NCI-H1417 (cell line): ENCODE data around the gene PCNX3.

ENCODE experiments used
- DNase-seq, 3 experiments: peaks; one replicate each; lab custom pipeline; 2025; lab: John Stamatoyannopoulos, UW

PCNX3 gene

DNA sequence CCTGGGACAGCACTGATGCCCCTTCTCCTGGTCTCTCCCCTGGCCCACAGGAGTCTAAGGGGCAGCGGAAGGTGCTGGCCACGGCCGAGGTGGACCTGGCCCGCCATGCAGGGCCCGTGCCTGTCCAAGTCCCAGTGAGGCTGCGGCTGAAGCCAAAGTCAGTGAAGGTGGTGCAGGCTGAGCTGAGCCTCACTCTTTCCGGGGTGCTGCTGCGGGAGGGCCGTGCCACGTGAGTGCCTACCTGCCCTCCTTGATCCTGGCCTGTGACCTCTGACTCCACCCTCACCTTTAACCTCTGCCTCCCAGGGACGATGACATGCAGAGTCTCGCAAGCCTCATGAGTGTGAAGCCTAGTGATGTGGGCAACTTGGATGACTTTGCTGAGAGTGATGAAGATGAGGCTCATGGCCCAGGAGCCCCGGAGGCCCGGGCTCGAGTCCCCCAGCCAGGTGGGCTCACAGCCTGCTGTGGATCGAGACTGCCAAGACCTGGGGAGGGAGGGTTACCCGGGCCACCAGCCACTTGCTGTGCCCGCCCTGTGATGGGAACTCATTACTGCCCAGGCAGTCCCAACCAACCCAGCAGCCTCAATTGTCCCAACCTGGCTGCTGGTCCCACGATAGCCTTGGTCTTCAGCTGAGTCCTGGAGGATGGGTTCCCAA is 35.4 kb upstream of the PCNX3 start:
- no peak for DNase-seq

DNA sequence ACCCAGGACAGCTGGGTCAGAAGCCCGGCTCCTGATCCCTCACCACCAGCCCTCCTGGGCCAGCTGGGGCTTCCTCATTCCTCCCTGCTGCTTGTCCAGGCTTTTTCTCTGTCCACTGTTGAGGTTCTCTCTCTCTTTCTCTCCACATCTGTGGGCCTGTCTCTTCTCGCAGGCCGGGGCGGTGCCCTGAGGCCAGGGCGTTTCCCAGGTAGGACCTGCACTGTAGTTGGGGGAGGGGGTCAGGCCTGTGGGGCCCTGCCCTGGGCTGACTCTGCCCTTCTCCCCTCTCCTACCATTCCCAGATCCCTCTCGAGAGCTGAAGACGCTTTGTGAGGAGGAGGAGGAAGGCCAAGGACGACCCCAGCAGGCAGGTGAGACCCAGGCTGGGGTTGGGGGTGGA is 34.8 kb upstream of the PCNX3 start:
- DNase-seq = no peak

DNA sequence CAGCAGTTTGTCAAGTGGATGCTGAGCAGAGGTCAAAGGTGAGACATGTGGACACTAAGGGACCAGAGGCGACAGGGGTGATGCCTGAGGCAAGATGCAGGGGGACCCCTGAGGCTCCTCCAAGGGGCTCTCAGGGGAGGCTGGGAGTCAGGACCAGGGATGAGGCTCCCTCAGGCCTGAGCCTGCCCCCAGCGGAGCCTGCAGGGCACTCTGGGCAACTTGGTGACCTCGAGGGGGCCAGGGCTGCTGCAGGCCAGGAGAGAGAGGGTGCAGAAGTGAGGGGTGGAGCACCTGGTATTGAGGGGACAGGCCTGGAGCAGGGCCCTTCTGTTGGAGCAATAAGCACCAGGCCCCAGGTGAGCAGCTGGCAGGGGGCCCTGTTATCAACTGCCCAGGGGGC is 33.6 kb upstream of the PCNX3 start:
- no peak for DNase-seq

DNA sequence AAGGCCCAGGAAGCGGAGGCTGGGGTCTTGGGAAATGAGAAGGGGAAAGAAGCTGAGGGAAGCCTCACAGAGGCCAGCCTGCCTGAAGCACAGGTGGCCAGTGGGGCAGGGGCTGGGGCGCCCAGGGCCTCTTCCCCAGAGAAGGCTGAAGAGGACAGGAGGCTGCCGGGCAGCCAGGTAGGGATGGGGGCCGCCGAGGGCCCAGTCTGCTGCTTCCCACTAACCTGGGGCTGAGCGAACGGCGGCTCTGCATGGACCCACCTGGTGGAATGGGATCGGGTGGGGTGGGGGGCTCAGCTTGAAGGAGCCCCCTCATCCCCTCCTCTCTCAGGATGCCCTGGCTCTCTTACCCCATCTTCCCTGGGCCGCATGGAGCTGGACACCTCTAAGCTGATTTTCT is 32.0 kb upstream of the PCNX3 start:
- no peak for DNase-seq

DNA sequence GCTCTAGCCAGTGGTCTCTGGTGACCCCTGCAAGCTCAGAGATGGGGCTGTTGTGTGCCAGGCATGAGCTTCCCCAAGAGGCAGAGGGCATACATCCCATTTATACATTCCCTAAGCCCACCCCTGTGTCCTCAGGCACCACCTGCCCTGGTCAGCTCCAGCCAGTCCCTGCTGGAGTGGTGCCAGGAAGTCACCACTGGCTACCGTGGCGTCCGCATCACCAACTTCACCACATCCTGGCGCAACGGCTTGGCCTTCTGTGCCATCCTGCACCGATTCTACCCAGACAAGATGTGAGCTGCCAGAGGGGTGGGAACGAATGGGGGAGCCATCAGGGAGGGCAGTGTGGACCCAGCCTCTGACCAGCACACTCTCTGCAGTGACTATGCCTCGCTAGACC is 31.5 kb upstream of the PCNX3 start:
- no peak for DNase-seq

DNA sequence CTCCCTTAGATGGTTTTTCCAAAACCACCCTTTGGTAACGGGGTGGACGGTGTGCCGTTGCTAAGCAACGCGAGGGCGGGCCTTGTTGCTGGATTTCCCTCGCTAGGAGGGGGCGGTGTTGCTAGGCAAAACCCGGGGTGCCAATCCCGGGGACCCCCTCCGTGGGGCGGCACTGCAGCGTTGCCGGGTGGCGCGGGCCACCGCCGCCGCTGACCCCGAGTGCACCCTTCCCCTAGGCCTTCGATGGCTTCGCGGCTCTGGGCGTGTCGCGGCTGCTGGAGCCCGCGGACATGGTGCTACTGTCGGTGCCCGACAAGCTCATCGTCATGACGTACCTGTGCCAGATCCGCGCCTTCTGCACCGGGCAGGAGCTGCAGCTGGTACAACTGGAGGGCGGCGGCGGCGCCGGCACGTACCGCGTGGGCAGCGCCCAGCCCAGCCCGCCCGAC is 30.8 kb upstream of the PCNX3 start:
- DNase-seq = no peak

DNA sequence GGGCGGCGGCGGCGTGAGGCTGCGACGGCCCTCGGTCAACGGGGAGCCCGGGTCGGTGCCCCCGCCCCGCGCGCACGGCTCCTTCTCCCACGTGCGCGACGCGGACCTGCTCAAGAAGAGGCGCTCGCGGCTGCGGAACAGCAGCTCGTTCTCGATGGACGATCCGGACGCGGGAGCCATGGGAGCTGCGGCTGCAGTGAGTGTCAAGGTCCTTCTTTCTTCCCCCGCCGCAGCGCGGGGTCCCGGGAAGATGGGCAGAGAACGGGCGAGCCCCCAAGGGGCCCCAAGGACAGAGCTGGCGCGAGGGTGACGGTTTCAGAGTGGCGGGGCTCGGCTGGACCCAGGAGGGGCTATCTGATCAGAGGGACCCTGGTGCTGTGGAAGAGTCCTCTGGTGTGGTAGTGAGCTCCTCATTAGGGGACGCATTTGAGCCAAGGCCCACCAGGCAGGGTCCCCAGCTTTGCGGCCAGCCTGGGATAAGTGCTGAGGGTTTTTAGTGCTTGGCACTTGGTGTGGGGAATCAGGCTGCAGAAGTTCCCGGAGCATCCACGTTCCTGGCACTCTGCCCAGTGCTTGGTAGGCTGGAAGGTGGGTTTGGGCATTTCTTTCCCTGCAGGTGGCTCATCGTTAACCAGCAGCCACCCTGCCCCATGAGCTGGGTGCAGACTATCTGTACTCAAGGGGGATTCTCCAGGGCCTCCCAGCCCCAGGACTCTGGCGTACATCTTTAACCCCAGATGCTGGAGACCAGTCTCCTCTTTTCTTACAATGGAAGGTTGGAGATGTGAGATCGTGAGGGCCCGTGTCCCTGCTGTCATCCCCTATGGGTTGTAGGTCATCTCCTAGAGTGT is 30.0 kb upstream of the PCNX3 start:
- DNase-seq = peak in 1 of 3 experiments; percentile 16

DNA sequence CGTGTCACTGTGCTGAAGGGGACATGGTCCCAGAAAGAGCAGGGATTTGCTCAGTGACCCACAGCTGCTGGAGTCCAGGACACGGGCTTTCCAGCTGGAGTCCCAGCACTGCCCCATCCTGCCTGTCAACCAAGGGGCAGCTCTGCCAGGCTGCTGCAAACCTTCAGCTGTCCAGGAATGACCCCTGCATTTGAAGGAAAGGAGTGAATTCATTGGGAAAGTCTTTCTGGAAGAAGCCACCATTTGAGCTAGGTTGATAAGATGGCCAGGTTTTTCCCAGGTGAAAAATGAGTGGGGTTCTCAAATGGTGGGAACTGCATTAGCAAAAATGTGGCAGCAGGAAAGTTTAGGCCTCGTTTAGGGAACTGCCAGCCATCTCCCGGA is 29.3 kb upstream of the PCNX3 start:
- DNase-seq = no peak

DNA sequence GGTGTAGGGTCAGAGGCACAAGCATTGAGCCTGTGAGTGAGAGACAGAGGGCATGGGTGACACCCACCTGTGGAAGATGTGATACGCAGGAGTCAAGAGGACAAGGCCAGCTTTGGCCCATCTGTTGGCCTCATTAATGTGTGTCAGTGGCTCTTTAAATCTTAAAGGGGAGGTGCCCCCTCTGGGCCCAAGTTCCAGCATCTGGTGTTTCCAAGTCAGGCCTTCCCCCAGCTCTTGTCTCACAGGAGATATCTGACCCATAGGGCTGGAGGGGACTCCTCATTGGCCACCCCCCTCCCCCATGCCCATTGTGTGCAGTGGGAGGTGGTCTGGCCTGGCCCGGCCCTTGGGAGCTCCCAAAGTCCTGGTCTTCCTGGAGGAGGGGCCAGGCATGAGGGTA is 28.9 kb upstream of the PCNX3 start:
- DNase-seq = no peak

DNA sequence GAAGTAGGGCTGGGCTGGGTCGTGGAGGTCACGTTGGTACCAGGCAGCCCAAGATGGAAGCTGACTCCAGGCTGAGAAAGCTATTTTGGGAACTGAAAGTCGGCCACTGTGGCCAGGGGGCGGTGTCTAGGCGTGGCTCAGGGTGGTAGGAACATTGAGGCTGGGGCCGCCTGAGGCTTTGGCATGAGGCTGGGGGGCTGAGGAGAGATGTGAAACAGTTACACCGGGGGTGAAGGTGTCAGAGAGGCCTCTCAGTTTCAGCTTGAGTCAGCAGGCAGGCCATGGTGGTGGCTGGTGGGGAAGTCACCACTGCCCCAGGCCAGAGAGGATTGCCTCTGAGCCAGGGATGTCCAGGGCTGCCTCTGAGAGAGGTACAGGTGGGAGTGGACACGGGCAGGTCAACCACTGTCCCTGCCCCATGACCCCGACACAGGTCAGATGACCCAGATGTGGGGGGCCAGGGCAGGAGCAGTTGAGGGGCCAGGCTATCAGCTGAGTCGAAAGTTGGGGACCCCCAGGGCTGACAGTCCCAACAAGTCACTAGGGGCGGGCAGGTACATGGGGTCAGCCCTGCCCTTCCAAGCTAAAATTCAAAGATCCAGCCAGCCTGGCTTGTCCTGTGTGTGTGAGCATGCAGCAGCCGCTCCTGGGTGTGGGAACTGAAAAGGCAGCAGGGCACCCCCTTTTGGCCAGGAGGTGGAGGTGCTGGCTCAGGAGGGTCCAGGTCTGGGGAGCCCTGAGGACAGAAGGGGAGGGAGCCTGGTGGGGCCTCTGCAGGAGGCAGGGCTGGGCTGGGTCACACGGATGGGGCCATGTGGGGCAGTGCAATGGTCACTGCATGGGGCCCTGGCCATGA is 27.1 kb upstream of the PCNX3 start:
- peak in 1 of 3 experiments; percentile 25 for DNase-seq

DNA sequence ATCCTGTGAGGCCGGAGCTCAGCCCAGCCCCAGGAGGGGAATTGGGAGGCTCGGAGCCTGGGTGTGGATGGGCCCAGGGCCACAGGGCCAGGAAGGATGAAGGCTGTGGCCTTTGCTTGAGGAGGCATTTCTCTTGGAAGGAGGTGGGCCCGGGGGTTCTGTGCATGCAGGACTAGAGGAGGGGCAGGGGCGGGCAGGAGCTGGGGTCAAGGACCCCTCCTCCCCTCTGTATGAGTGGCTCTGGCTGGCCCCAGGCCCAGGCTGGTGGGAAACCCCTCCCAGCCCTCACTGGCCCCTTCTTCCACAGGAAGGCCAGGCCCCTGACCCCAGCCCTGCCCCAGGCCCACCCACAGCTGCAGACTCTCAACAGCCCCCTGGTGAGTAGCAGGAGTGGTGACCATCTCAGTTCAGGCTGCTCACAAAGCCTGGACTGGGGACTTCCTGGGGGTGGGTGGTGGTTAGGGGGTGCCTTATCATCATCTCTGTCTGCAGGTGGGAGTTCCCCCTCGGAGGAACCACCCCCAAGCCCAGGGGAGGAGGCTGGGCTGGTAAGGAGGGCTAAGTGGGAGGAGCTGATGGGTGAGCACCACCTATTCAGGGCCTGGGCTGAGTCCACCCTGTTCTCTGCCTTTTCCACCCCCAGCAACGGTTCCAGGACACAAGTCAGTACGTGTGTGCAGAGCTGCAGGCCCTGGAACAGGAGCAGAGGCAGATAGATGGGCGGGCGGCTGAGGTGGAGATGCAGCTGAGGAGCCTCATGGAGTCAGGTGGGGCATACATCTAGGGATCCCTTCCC is 25.9 kb upstream of the PCNX3 start:
- no peak for DNase-seq

DNA sequence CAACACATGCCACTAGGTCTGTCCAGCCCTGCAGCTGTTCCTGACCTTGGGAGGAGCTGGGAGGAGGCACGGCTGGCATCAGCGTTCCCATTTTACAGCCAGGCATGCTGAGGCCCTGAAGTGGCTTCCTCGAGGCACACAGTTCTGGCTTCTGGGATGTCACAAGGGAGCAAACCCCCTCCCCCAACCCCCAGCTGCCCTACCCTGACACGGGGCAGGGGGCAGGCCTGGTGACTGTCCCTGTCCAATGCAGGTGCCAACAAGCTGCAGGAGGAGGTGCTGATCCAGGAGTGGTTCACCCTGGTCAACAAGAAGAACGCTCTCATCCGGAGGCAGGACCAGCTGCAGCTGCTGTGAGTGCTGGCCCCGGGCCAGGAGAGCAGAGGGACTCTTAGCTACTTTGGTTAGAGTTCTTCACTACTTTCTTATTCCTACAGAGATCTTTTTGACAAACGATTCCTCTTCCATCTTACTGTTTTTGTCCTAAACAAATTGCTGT is 25.3 kb upstream of the PCNX3 start:
- peak; percentile 17 to 51 (median 23) for DNase-seq

DNA sequence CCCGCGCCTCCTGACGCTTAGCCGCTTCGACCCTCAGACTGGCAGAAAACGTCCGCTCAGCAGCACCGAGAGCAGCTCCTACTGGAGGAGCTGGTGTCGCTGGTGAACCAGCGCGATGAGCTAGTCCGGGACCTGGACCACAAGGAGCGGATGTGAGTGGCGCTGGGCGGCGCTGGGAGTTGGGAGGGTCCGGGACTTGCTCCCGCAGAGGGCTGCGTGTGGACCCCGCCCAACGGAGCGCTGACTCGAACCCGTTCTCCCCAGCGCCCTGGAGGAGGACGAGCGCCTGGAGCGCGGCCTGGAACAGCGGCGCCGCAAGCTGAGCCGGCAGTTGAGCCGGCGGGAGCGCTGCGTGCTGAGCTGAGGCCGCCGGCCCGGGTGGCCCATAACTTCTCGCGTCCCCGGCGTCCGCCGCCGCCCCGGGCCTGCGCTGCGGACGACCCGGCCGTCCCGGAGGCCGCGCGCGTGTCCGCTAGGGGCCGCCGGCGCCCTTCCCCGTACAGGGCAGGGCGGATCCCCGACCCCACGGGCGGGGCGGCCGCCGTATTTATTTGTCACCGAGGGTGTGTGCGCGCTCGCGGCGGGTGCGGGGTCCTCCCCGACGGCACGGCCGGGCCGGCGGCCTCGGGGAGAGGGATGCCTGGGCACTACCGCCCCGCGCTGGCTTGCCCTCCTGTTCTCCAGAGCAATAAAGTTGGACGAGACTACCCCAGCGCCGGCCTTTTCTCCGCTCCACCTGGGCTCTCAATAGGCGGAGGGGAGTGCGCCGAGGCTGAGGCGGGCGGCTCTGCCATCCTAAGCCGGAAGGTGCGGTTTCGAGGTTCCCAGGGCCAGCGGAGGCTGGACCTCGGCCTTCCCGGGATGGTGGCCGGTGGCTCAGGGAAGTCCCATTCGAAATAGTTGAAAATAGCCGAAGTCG is 23.4 kb upstream of the PCNX3 start:
- DNase-seq = no peak

DNA sequence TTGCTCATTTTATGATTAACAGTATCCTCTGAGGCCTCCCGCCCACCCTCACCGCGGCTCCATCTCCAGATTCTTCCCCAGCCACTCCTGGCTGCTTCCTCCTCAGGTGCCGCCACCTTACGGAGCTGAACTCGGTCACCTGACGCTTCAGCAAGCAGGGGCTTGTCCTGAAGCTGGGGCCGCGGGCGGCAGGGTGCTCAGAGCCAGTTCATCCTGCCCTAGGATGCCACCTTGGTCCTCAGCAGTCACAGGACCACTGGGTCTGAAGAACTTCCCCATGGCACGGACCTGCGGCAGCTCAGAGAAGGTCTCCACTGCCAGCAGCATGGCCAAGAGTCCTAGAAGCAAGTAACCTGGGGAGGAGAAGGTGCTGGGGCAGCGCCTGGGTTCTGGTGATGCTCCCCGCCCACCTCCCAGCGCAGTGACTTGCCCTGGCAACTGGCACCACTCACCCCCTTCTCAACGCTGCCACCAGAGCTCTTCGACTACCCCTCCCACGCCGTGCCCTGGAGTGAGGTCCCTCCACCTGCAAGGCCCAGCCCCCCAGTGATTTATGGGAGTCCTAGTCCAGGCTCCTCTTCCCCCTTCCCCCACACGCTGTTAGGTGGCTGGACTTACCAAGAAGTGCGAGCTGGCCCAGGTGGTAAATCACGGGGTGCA is 22.6 kb upstream of the PCNX3 start:
- DNase-seq = peak in 1 of 3 experiments; percentile 47

DNA sequence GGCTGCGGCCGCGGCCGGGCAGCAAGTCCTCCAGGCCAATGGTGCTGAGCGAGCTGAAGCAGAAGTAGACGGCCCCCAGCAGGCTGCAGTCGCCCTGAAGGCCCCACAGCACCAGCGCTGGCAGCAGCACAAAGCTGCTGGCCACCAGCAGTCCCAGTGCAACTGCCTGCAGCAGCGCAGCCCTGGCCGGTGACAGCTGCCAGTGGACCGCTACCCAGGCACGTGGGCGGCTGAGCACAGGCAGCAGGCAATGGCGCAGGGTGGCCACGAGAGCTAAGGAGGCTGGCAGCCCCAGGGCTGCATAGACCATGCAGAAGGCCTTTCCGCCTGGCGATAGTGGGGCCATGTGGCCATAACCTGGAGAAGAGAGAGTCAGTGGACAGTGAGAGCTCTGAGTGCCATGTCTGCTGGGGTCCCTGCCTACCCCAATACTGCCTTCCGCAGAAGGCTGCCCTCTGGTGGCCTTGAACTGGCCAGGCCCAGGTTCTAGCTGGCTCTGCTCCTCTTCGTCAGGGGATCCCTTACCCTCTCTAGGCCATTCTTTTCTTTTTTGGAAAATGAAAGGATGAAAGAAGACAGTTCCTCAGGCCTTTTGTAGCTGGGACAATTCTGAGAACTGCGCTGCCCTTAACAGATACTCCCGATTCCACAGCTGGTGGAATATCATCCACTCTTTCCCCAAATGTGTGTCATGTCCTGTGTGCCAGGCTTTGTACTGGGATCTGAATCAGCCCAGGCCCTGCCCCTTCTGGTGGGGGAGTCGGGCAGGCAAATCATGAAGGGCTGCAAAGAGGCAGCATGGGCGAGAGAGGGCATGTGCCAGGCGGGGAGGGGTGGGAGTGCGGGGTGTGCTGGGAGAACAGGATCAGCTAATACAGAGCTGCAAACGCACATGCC is 21.8 kb upstream of the PCNX3 start:
- DNase-seq = peak in 1 of 3 experiments; percentile 26

DNA sequence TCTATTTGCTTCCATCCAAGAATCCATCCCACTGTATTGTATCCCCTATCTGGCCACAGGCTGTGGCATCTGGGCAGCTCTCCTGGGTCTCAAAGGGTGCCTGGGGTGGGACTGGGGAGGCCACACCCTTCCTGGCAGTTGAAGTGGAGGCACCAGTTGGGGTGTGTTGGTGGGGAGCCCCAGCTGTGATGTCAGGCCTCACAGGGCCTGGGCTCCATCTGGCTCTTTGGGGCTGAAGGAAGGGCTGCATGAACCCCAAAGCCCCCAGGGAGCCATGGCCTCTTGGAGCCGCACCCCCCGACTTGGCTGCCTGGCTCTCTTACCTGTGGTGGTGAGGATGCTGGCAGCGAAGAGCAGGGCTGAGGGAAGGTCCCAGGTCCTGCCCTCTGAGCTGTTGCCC is 20.4 kb upstream of the PCNX3 start:
- no peak for DNase-seq

DNA sequence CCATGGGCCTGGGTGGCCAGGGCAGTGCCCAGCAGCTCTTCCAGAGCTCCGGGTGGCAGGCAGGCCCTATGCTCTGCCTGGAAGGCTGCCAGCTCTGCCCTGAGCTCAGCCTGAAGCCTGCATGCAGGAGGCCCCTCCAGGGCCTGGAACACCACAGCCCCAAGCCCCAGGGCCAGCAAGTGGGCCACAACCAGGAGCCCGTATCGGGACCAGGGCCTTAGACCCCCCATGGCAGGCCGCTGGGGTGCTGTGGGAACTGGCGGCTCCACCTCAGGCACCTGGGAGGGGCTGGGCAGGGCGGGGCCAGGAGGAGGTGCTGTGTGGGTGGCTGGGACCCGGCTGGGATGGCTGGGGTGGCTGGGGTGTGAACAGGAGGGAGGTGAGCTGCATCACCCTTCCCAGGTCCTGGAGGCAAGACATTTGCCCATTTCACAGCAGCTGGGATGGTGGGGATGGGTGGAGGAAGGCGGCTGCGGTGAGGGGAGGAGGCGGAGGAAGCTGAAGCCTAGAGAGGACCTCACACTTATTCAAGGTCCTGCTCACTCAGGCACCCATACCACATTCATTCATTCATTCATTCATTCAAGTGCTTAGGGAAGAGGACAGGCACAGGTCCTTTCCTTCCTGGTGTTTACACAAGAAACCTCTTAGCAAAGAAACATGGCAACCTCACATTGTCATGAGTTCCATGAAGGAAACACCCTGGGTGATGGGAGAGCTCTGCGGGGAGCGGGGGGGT is 19.9 kb upstream of the PCNX3 start, which contains the start of gene KCNK7:
Gene KCNK7, minus strand, starts transcription at position 258 of the 739 bp plus-strand sequence. Its CDS starts 28 bp downstream, at position 230.
- DNase-seq = no peak

DNA sequence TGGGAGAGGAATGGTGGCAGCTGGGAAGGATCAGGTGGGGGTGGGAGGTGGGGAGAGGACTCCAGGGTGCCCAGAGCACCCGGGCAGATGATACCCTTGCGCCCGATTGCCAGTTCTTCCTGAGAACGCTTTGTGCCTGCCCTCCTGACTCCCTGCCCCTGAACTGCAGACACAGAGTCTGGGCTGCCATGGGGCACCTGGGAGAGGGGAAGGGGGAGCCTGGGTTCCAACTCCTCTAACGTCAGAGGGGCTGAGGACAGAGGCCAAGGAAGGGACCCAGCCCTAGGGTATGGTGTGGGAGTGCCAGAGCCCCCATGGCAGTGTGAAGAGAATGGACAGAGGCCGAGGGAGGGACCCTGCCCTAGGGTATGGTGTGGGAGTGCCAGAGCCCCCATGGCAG is 19.1 kb upstream of the PCNX3 start:
- no peak for DNase-seq
